ENCODE data around the gene OR6B3.

OR6B3 gene

DNA sequence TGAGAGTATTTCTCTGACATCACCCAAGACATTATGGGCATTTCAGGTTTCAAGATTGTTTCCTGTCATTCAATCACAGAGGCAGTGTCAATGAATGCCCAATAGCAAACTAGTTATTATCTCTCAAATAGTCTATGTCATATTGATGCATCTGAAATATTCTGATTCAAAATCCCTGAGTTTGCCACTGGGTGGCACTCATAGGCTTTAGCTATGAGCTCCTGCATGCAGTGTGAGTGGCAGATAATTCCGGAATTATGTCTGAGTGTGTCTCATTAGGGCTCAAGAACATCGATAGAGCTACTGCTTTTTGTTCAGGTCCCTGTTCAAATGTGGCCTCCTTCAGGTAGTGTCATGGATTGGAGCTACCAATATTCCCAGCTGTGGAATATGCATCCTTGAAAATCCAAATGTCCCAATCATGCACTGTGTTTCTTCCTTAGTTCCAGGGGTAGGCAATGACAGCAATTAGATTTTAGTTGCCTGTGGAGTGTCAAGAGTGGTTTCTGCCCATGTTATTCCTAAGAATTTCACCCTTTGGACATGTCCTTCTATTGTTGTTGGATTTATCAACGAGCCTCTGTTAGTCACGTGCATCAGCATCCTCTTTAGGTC lies 7.8 kb upstream of the OR6B3 start:
- DNase-seq (ENCODE audit: low read depth in 2 of 2), result peak; percentile 65 to 68
- no peak overlapping the region for H3K4me3 ChIP-seq (replicated peaks in 1 of 2; ENCODE audit: low read depth in 2 of 2, low read length in 2 of 2)
- TF ChIP-seq CTCF (IDR thresholded peaks at IDR 0.05; ENCODE audit: low read depth, low read length), result peak; percentile 56

DNA sequence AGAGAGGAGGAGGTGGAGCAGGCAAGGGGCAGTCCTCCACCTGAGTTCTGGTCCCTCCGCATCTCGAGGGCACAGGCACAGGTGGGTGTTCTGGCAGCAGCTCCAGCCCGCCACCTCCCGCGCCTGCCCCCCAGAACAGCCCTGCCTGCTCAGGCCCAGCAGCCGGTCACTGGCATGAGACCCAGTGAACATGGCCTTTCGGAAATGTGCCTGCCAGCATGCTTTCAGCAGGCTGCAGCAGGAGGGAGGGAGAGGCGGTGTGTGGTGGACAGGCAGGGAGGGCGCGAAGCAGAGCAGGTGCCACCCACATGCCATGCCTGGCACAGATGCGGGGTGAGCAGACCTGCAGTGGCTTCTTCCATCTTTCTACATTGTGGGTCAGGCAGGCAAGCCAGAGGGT lies 3.4 kb upstream of the OR6B3 start:
- no peak overlapping the region for H3K4me3 ChIP-seq (replicated peaks in 1 of 2; ENCODE audit: low read depth in 2 of 2, low read length in 2 of 2)
- DNase-seq (ENCODE audit: low read depth in 2 of 2), result no peak
- no peak for TF ChIP-seq CTCF (IDR thresholded peaks at IDR 0.05; ENCODE audit: low read depth, low read length)

DNA sequence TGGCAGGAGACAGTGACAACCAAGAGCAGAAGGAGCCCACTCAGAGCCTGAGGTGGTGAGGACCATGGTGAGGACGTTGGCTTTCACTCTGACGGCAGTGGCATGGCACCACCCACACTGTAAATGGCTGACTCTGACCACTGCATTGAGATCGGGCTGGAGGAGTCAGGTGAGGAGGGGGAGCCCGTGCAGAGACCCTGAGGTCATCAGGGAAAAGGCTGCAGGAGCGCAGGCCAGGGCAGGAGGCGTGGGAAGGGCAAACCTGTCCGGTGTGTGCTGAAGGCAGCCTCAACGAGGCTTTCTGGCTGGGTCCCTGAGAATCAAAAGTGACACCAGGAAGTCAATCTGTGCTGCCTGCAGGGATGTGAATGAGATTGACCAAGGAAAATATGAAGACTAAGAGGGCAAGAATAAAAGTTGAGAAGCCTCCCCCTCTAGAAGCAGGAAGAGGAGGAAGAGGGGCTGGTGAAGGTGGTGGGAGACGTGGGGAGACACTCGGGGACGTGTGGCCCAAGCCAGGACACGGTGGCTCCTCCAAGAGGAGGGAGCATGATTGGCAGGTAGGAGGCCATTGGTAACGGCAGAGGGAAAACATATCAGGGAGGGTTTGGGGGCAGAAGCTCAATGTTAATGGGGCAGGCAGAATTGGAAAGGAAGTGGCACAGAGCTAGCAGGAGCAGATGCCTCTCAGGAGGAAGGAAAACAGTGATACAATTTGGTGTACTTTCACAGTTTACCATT lies 2.0 kb upstream of the OR6B3 start:
- no peak overlapping the region for H3K4me3 ChIP-seq (replicated peaks in 1 of 2; ENCODE audit: low read depth in 2 of 2, low read length in 2 of 2)
- no peak for TF ChIP-seq CTCF (IDR thresholded peaks at IDR 0.05; ENCODE audit: low read depth, low read length)
- no peak for DNase-seq (ENCODE audit: low read depth in 2 of 2)

DNA sequence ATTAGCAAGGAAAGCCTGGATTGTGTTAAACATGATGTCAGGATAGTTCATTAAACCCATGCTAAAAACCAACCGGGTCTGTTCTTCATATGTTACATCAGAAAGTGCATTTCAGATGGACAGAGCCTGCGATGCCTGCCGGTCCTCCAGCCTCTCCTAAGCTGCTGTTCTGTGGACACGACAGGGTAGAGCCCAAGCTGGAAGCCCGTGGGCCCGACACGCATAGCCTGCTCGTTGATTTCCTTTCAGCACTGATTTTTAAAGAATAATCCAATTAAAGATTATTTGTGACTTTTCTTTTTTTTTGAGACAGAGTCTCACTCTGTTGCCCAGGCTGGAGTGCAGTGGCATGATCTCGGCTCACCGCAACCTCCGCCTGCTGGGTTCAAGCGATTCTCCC lies 797 bp downstream of the OR6B3 start:
- no peak for TF ChIP-seq CTCF (IDR thresholded peaks at IDR 0.05; ENCODE audit: low read depth, low read length)
- no peak for DNase-seq (ENCODE audit: low read depth in 2 of 2)

DNA sequence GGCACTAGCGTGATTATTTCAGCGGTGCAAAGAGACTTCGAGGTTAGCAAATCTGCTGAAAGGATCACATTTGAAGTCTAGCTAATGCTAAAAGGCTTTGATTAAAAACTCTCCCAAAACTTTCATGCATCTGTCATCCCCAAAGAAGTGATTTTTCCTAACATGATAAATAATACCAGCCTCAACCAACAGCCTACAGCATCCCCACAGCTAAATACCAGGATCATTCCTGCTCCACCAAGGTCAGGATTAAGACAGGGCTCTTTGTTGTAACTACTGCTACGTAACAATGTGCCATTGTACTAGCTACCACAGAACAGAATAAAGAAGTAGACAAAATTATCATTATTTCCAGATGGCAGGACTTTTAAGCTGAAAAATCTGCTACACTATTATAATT lies 1.6 kb downstream of the OR6B3 start:
- no peak for DNase-seq (ENCODE audit: low read depth in 2 of 2)
- TF ChIP-seq CTCF (IDR thresholded peaks at IDR 0.05; ENCODE audit: low read depth, low read length), result no peak

More for the DNA sequence above, 797 bp downstream of the OR6B3 start:
- no peak overlapping the region for H3K4me3 ChIP-seq (replicated peaks in 1 of 2; ENCODE audit: low read depth in 2 of 2, low read length in 2 of 2)

GRCh38 chr2:240050278-240050677 lies 3.0 kb downstream of the OR6B3 start:
- no peak for TF ChIP-seq CTCF (IDR thresholded peaks at IDR 0.05; ENCODE audit: low read depth, low read length)
- no peak overlapping the region for H3K4me3 ChIP-seq (replicated peaks in 1 of 2; ENCODE audit: low read depth in 2 of 2, low read length in 2 of 2)
- no peak for DNase-seq (ENCODE audit: low read depth in 2 of 2)

More for the DNA sequence above, 1.6 kb downstream of the OR6B3 start:
- no peak overlapping the region for H3K4me3 ChIP-seq (replicated peaks in 1 of 2; ENCODE audit: low read depth in 2 of 2, low read length in 2 of 2)
